PFSK-1 (cell line): ENCODE data around the gene CDCP1.

Source experiments
- REST ChIP-seq, 2 experiments: IDR thresholded peaks; 2 replicates each; pipeline versions ENCODE4 v1.6.1 to v1.8.0; 2011 to 2012; ENCODE audit warnings: low read depth in 2 of 2, low read length in 2 of 2, control low read depth in 1 of 2, inconsistent platforms in 1 of 2, mild to moderate bottlenecking in 1 of 2, moderate library complexity in 1 of 2; ENCODE audit not compliant: insufficient read depth in 1 of 2
- TAF1 ChIP-seq: IDR thresholded peaks from 2 replicates; pipeline ENCODE4 v1.6.1; 2012; ENCODE audit warnings: low read length, control low read depth, borderline replicate concordance; ENCODE audit not compliant: insufficient read depth

GRCh38 chr3:45081506-45082141, 64.6 kb downstream of the CDCP1 start:
- TF ChIP-seq TAF1 (no peak), REST (IDR thresholded peaks at IDR 0.05; ENCODE audit: insufficient read depth in 1 of 2, low read depth in 2 of 2, low read length in 2 of 2) (no peak)
